ENCODE data around the gene AOC2.

DNA sequence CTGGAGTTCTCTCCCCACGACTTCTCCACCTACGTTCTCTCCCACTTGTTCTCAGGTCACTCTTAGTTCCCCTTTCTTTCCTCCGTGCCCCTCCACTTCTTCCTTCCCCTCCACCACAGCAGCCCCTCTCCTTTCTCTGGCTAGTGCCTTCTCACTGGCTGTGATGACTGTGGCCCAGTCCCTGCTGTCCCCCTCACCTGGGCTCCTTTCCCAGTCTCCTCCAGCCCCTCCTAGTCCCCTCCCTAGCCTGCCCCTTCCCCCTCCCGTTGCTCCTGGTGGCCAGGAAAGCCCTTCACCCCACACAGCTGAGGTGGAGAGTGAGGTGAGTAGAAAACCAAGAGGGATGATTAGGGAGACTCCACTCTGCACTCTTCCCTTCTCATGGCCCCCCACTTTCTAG is 49.3 kb upstream of the AOC2 start:
- TF ChIP-seq, protein P1, sequence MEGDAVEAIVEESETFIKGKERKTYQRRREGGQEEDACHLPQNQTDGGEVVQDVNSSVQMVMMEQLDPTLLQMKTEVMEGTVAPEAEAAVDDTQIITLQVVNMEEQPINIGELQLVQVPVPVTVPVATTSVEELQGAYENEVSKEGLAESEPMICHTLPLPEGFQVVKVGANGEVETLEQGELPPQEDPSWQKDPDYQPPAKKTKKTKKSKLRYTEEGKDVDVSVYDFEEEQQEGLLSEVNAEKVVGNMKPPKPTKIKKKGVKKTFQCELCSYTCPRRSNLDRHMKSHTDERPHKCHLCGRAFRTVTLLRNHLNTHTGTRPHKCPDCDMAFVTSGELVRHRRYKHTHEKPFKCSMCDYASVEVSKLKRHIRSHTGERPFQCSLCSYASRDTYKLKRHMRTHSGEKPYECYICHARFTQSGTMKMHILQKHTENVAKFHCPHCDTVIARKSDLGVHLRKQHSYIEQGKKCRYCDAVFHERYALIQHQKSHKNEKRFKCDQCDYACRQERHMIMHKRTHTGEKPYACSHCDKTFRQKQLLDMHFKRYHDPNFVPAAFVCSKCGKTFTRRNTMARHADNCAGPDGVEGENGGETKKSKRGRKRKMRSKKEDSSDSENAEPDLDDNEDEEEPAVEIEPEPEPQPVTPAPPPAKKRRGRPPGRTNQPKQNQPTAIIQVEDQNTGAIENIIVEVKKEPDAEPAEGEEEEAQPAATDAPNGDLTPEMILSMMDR (IDR thresholded peaks at IDR 0.05), result no peak
- no peak for TF ChIP-seq POLR2A (IDR thresholded peaks at IDR 0.05)
- no peak for TF ChIP-seq POLR2AphosphoS5 (IDR thresholded peaks at IDR 0.05)
- TF ChIP-seq EP300 (IDR thresholded peaks at IDR 0.05), result no peak
